GM10266 (cell line): ENCODE data around the gene SINHCAF.

Experiments
- DNase-seq: peaks from one replicate; pipeline ENCODE4 v3.0.0; 2012; ENCODE audit errors: extremely low spot score
- CTCF ChIP-seq: IDR thresholded peaks from 2 replicates; pipeline ENCODE4 v1.5.1; 2012; ENCODE audit warnings: mild to moderate bottlenecking, low read depth; ENCODE audit not compliant: control insufficient read depth, insufficient read depth; ENCODE audit errors: missing control alignments

The SINHCAF gene

GRCh38 chr12:31366104-31366621 is 40.2 kb upstream of the SINHCAF start:
- DNase-seq = no peak
- TF ChIP-seq CTCF = no peak

GRCh38 chr12:31363831-31364230 is 37.9 kb upstream of the SINHCAF start:
- TF ChIP-seq CTCF = no peak
- DNase-seq = no peak

- no peak for DNase-seq
- no peak for TF ChIP-seq CTCF
Observed at GRCh38 chr12:31363416-31363809, 37.5 kb upstream of the SINHCAF start.

- peak; percentile 35 for DNase-seq
- TF ChIP-seq CTCF = peak; percentile 59
Observed at GRCh38 chr12:31362759-31363415, 36.9 kb upstream of the SINHCAF start.

GRCh38 chr12:31362115-31362758 is 36.3 kb upstream of the SINHCAF start:
- DNase-seq = no peak
- no peak for TF ChIP-seq CTCF

- no peak for DNase-seq
- TF ChIP-seq CTCF = no peak
Observed at GRCh38 chr12:31361730-31362114, 35.8 kb upstream of the SINHCAF start.

- TF ChIP-seq CTCF = no peak
- no peak for DNase-seq
Observed at GRCh38 chr12:31355747-31356107, 29.8 kb upstream of the SINHCAF start.
